K562 (cell line): ENCODE data around the gene GRB10. TPM values are rescaled to one million over a fixed set of nuclear protein-coding genes. Genes with fewer than 3 reads are reported as not detected.

Experiments used
- ASH1L ChIP-seq: fragments of 450-650 bp; IDR thresholded peaks from 2 replicates; pipeline ENCODE4 v1.6.1; 2018; ENCODE audit warnings: borderline replicate concordance, mild to moderate bottlenecking, low read depth; ENCODE audit not compliant: partially characterized antibody
- CBFA2T2 ChIP-seq: fragments of 450-650 bp; conservative IDR thresholded peaks from 2 replicates; pipeline ENCODE4 v1.6.1; 2017; ENCODE audit warnings: mild to moderate bottlenecking
- CBFA2T3 ChIP-seq: fragments of 450-650 bp; IDR thresholded peaks from 2 replicates; pipeline ENCODE4 v1.6.1; 2017
- CHD4 ChIP-seq: fragments of 200-600 bp; sonication (generic); IDR thresholded peaks from 3 replicates; pipeline ENCODE4 v1.6.1; 2012; ENCODE audit warnings: low read depth, mild to moderate bottlenecking, mixed read lengths, low read length, inconsistent platforms; ENCODE audit not compliant: insufficient read depth, insufficient replicate concordance, poor library complexity, severe bottlenecking
- DPF2 ChIP-seq: fragments of 450-650 bp; IDR thresholded peaks from 2 replicates; pipeline ENCODE4 v1.6.1; 2016
- GABPA ChIP-seq: fragments of 200-800 bp; sonication (Bioruptor generic); conservative IDR thresholded peaks from 2 replicates; pipeline ENCODE4 v1.6.1; 2016; ENCODE audit warnings: low read depth, missing genetic modification characterization, missing compliant biosample characterization
- HDAC3 ChIP-seq: fragments of 450-650 bp; IDR thresholded peaks from 2 replicates; pipeline ENCODE4 v1.6.1; 2018; ENCODE audit warnings: borderline replicate concordance, mild to moderate bottlenecking, moderate library complexity; ENCODE audit not compliant: partially characterized antibody
- HEY1 ChIP-seq: fragments of 250-450 bp; sonication (Bioruptor Pico); IDR thresholded peaks from 2 replicates; pipeline ENCODE4 v1.5.0; 2020; ENCODE audit warnings: mild to moderate bottlenecking, moderate library complexity, borderline replicate concordance
- HMG20A ChIP-seq: fragments of 450-650 bp; formaldehyde crosslinking; conservative IDR thresholded peaks from 2 replicates; pipeline ENCODE4 v1.4.0; 2020; ENCODE audit warnings: mild to moderate bottlenecking, mixed read lengths
- HNRNPK ChIP-seq: fragments of 200-400 bp; formaldehyde crosslinking; IDR thresholded peaks from one replicate; pipeline ENCODE4 v1.6.1; 2018; ENCODE audit warnings: mild to moderate bottlenecking, low read depth, low read length; ENCODE audit not compliant: poor library complexity, severe bottlenecking
- HNRNPL ChIP-seq: fragments of 200-400 bp; formaldehyde crosslinking; IDR thresholded peaks from 2 replicates; pipeline ENCODE4 v1.6.1; 2017; ENCODE audit warnings: low read depth, mild to moderate bottlenecking, low read length
- NFE2 ChIP-seq: IDR thresholded peaks from 2 replicates; pipeline ENCODE4 v1.6.1; 2014; ENCODE audit warnings: antibody characterized with exemption, low read depth
- NR2C1 ChIP-seq, 2 experiments: fragments of 450-650 bp; IDR thresholded peaks; 2 replicates each; pipeline ENCODE4 v1.6.1; 2017; ENCODE audit warnings: mild to moderate bottlenecking in 2 of 2, antibody characterized with exemption in 1 of 2, inconsistent platforms in 1 of 2, missing compliant biosample characterization in 1 of 2, missing genetic modification characterization in 1 of 2
- PRMT5 ChIP-seq: sonication (generic); formaldehyde crosslinking; IDR thresholded peaks from 2 replicates; pipeline ENCODE4 v1.5.0; 2020; ENCODE audit warnings: missing genetic modification reagents
- SIN3A ChIP-seq, 2 experiments: fragments of 150-350 bp in 1 of 2; IDR thresholded peaks; 2 replicates each; pipeline ENCODE4 v1.6.1; 2011 to 2016; ENCODE audit warnings: borderline replicate concordance in 2 of 2, low read depth in 2 of 2, low read length in 2 of 2, mild to moderate bottlenecking in 2 of 2, moderate library complexity in 2 of 2; ENCODE audit not compliant: control insufficient read depth in 1 of 2
- SLC30A9 ChIP-seq: fragments of 250-450 bp; sonication (Bioruptor Pico); IDR thresholded peaks from 2 replicates; pipeline ENCODE4 v1.8.0; 2022; ENCODE audit warnings: mild to moderate bottlenecking, moderate library complexity
- TCF7L2 ChIP-seq: fragments of 150-350 bp; IDR thresholded peaks from 2 replicates; pipeline ENCODE4 v1.6.1; 2016; ENCODE audit warnings: low read depth, mild to moderate bottlenecking, low read length, moderate library complexity
- ZBED1 ChIP-seq: IDR thresholded peaks from 2 replicates; pipeline ENCODE4 v1.6.1; 2014
- ZC3H8 ChIP-seq: fragments of 450-650 bp; IDR thresholded peaks from 2 replicates; pipeline ENCODE4 v1.6.1; 2017
- ZNF197 ChIP-seq: fragments of 200-800 bp; sonication (Bioruptor generic); IDR thresholded peaks from 2 replicates; pipeline ENCODE4 v1.6.1; 2016; ENCODE audit warnings: low read depth, missing genetic modification characterization, missing compliant biosample characterization
- ZNF77 ChIP-seq: fragments of 250-450 bp; sonication (Bioruptor Pico); IDR thresholded peaks from 2 replicates; pipeline ENCODE4 v1.5.0; 2020
- polyA plus RNA-seq, 8 experiments: library from polyadenylated mRNA; depleted of rRNA in 4 of 8; stranded (reverse) in 5 of 8; unstranded in 3 of 8; fragments of >200 nt; fragmentation: Nextera tagmentation in 2 of 8; fragmentation: Illumina TruSeq in 1 of 8; extraction: Ambion mirVana in 2 of 8; extraction: Trizol in 1 of 8; gene quantifications; 2 replicates each; pipeline versions ENCODE4 v1.2.1 to v1.2.3, GENCODE V29; 2011 to 2014; ENCODE audit warnings: inconsistent platforms in 1 of 8, missing spikeins in 1 of 8
- total RNA-seq, 7 experiments: library from RNA; depleted of rRNA in 6 of 7; stranded (reverse); fragments of >200 nt in 6 of 7; fragmentation: Illumina TruSeq in 2 of 7; extraction: Trizol in 2 of 7; gene quantifications; 2 replicates each; pipeline versions ENCODE4 v1.2.1 to v1.2.3, GENCODE V29; 2011 to 2021; ENCODE audit warnings: low replicate concordance in 1 of 7
- TF ChIP-seq, protein P1 (sequence below): fragments of 250-450 bp; sonication (Bioruptor Pico); IDR thresholded peaks from 2 replicates; pipeline ENCODE4 v1.8.0; 2022; ENCODE audit warnings: moderate library complexity, mild to moderate bottlenecking, inconsistent platforms
- TF ChIP-seq, protein P2 (sequence below): fragments of 250-450 bp; sonication (Bioruptor Pico); IDR thresholded peaks from 2 replicates; pipeline ENCODE4 v1.4.0; 2020; ENCODE audit warnings: borderline replicate concordance
- TF ChIP-seq, protein P3 (sequence below): sonication (generic); formaldehyde crosslinking; IDR thresholded peaks from 2 replicates; pipeline ENCODE4 v1.8.1; 2023; ENCODE audit warnings: mild to moderate bottlenecking, missing genetic modification reagents, moderate library complexity

GRB10 gene
- total and polyA plus RNA-seq, 9 of the 15 experiments (the other 6 are each of a cell fraction or from before 2014, with no cell fraction given): 8.9 to 88.5 (median 40.7) TPM

DNA sequence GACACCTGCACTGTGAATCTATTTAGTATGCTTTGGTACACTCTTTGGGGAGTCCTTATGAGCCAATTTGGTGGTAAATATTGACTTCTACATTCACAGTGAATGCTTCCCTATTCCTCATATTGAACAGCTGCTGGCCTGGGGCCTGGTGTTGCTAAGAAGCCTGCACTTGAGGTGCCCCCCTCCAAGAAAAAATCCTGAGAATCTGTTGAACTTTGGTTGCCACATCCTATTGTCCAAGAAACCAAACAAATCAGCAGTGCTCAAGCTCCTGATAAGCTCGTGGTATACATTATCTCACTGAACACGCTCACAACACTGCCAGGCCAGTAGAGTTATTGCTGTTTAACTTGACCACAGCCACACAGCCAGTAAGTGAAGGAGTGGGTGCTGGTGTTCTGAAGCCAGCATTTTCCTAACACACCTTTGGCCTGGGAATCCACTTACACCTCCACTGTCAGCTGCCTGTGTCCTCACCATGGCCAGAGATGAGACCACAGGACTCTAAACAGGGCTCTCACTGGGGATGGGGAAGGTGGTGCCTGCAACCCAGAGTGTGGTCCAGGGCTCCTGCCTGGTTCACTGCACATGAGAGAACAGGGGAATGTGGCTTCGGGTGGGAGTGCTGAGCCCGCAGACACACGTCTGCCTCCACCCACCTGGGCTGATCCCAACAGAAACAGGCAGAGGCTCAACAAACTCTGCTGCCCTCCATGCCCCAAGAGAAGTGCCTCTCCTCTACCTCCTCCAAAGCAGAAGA lies 224.2 kb downstream of the GRB10 start (continued):
- TF ChIP-seq, protein P1, sequence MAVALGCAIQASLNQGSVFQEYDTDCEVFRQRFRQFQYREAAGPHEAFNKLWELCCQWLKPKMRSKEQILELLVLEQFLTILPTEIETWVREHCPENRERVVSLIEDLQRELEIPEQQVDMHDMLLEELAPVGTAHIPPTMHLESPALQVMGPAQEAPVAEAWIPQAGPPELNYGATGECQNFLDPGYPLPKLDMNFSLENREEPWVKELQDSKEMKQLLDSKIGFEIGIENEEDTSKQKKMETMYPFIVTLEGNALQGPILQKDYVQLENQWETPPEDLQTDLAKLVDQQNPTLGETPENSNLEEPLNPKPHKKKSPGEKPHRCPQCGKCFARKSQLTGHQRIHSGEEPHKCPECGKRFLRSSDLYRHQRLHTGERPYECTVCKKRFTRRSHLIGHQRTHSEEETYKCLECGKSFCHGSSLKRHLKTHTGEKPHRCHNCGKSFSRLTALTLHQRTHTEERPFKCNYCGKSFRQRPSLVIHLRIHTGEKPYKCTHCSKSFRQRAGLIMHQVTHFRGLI (CRISPR knock-in tag): no peak
- TF ChIP-seq CBFA2T3 (peak; percentile 96), ASH1L (no peak), NR2C1 (IDR thresholded peaks at IDR 0.05) (no peak), NR2C1 (tag; IDR thresholded peaks at IDR 0.05) (0 out of 2 replicates have a peak, but pooled peaks have one; percentile 29), GABPA (tag) (0 out of 2 replicates have a peak, but pooled peaks have one; percentile 31), ZNF197 (peak; percentile 58; the same call in 1 of the 2 replicates), ZNF77 (CRISPR knock-in tag) (no peak), ZBED1 (peak; percentile 75; the same call in 1 of the 2 replicates), SLC30A9 (CRISPR knock-in tag) (no peak), HDAC3 (peak; percentile 79), CHD4 (no peak), HEY1 (peak; percentile 73; the same call in 1 of the 2 replicates), HNRNPL (no peak), HMG20A (CRISPR knock-in tag) (peak; percentile 83), PRMT5 (CRISPR knock-in tag) (no peak), DPF2 (peak; percentile 88), CBFA2T2 (peak; percentile 93), TCF7L2 (no peak), NFE2 (peak; percentile 46), ZC3H8 (no peak), SIN3A (IDR thresholded peaks at IDR 0.05; ENCODE audit: borderline replicate concordance in 2 of 2, control insufficient read depth in 1 of 2, low read depth in 2 of 2, low read length in 2 of 2) (no peak), HNRNPK (no peak)
- TF ChIP-seq, protein P2, sequence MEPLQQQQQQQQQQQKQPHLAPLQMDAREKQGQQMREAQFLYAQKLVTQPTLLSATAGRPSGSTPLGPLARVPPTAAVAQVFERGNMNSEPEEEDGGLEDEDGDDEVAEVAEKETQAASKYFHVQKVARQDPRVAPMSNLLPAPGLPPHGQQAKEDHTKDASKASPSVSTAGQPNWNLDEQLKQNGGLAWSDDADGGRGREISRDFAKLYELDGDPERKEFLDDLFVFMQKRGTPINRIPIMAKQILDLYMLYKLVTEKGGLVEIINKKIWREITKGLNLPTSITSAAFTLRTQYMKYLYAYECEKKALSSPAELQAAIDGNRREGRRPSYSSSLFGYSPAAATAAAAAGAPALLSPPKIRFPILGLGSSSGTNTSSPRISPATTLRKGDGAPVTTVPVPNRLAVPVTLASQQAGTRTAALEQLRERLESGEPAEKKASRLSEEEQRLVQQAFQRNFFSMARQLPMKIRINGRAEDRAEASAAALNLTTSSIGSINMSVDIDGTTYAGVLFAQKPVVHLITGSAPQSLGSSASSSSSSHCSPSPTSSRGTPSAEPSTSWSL (CRISPR knock-in tag): no peak
- TF ChIP-seq, protein P3, sequence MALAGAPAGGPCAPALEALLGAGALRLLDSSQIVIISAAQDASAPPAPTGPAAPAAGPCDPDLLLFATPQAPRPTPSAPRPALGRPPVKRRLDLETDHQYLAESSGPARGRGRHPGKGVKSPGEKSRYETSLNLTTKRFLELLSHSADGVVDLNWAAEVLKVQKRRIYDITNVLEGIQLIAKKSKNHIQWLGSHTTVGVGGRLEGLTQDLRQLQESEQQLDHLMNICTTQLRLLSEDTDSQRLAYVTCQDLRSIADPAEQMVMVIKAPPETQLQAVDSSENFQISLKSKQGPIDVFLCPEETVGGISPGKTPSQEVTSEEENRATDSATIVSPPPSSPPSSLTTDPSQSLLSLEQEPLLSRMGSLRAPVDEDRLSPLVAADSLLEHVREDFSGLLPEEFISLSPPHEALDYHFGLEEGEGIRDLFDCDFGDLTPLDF: no peak
